HepG2 (cell line): ENCODE results near the gene FAM229A. TPM values are rescaled to one million over a fixed set of nuclear protein-coding genes. Genes with fewer than 3 reads are reported as not detected.

Experiments used
- FOXA3 ChIP-seq: IDR thresholded peaks from 2 replicates; pipeline ENCODE4 v1.6.1; 2016; ENCODE audit warnings: missing genetic modification reagents, missing compliant biosample characterization
- GFI1 ChIP-seq: sonication (generic); formaldehyde crosslinking; IDR thresholded peaks from 2 replicates; pipeline ENCODE4 v1.5.0; 2020; ENCODE audit warnings: missing genetic modification reagents, mild to moderate bottlenecking, borderline replicate concordance
- GTF2F1 ChIP-seq: fragments of 150-350 bp; IDR thresholded peaks from 2 replicates; pipeline ENCODE4 v1.6.1; 2014; ENCODE audit warnings: low read length
- MATR3 ChIP-seq: sonication (generic); formaldehyde crosslinking; IDR thresholded peaks from 2 replicates; pipeline ENCODE4 v1.4.0; 2020; ENCODE audit warnings: missing genetic modification reagents
- NFIC ChIP-seq: IDR thresholded peaks from 2 replicates; pipeline ENCODE4 v1.6.1; 2012; ENCODE audit warnings: mild to moderate bottlenecking, low read length, inconsistent platforms
- NR3C1 ChIP-seq: sonication (generic); formaldehyde crosslinking; IDR thresholded peaks from 2 replicates; pipeline ENCODE4 v1.4.0; 2020; ENCODE audit warnings: missing genetic modification reagents
- SUZ12 ChIP-seq: fragments of 150-350 bp; IDR thresholded peaks from 2 replicates; pipeline ENCODE4 v1.6.1; 2014; ENCODE audit warnings: low read depth, low read length
- TCF12 ChIP-seq, 2 experiments: fragments of 450-650 bp in 1 of 2; sonication (generic) in 1 of 2; formaldehyde crosslinking in 1 of 2; IDR thresholded peaks; 2 replicates each; pipeline versions ENCODE4 v1.6.1 to v1.8.0; 2017 to 2022; ENCODE audit warnings: antibody characterized with exemption in 1 of 2, mild to moderate bottlenecking in 1 of 2, missing genetic modification reagents in 1 of 2, moderate library complexity in 1 of 2
- ZEB1 ChIP-seq: IDR thresholded peaks from 2 replicates; pipeline ENCODE4 v1.6.1; 2012; ENCODE audit warnings: mild to moderate bottlenecking, low read depth, inconsistent platforms; ENCODE audit not compliant: insufficient replicate concordance
- ZNF441 ChIP-seq: sonication (generic); formaldehyde crosslinking; IDR thresholded peaks from 2 replicates; pipeline ENCODE4 v1.7.0; 2021; ENCODE audit warnings: missing genetic modification reagents, borderline replicate concordance
- ZNF451 ChIP-seq: sonication (generic); formaldehyde crosslinking; IDR thresholded peaks from 2 replicates; pipeline ENCODE4 v1.5.0; 2020; ENCODE audit warnings: mild to moderate bottlenecking, missing genetic modification reagents
- ZNF562 ChIP-seq: sonication (generic); formaldehyde crosslinking; IDR thresholded peaks from 2 replicates; pipeline ENCODE4 v1.8.0; 2022; ENCODE audit warnings: missing genetic modification reagents, borderline replicate concordance
- polyA plus RNA-seq, 8 experiments: library from polyadenylated mRNA; depleted of rRNA in 3 of 8; stranded (reverse) in 7 of 8; unstranded in 1 of 8; fragments of >200 nt; fragmentation: Illumina TruSeq in 4 of 8; extraction: Trizol in 4 of 8; gene quantifications; 2 replicates each; pipeline versions ENCODE4 v1.2.1 to v1.2.3, GENCODE V29; 2011 to 2016; ENCODE audit warnings: low read depth in 4 of 8, missing spikeins in 1 of 8, mixed read lengths in 1 of 8; ENCODE audit not compliant: insufficient read depth in 1 of 8
- total RNA-seq, 5 experiments: library from RNA; depleted of rRNA; stranded (reverse); fragments of >200 nt; fragmentation: Illumina TruSeq; extraction: Trizol; gene quantifications; 2 replicates each; pipeline ENCODE4 v1.2.3, GENCODE V29; 2016; ENCODE audit warnings: low read depth in 1 of 5
- TF ChIP-seq, protein P1 (sequence below): IDR thresholded peaks from 2 replicates; pipeline ENCODE4 v1.6.1; 2016; ENCODE audit warnings: low read depth
- TF ChIP-seq, protein P2 (sequence below): sonication (generic); formaldehyde crosslinking; IDR thresholded peaks from 2 replicates; pipeline ENCODE4 v1.5.0; 2020; ENCODE audit warnings: mild to moderate bottlenecking, missing genetic modification reagents
- TF ChIP-seq, protein P3 (sequence below): sonication (generic); formaldehyde crosslinking; IDR thresholded peaks from 2 replicates; pipeline ENCODE4 v1.4.0; 2020; ENCODE audit warnings: low read depth, mild to moderate bottlenecking, missing genetic modification reagents

FAM229A gene
- total and polyA plus RNA-seq, 2 of the 13 experiments (the other 11 are each of a cell fraction or from before 2014, with no cell fraction given): 3.2 to 17.6 TPM

DNA sequence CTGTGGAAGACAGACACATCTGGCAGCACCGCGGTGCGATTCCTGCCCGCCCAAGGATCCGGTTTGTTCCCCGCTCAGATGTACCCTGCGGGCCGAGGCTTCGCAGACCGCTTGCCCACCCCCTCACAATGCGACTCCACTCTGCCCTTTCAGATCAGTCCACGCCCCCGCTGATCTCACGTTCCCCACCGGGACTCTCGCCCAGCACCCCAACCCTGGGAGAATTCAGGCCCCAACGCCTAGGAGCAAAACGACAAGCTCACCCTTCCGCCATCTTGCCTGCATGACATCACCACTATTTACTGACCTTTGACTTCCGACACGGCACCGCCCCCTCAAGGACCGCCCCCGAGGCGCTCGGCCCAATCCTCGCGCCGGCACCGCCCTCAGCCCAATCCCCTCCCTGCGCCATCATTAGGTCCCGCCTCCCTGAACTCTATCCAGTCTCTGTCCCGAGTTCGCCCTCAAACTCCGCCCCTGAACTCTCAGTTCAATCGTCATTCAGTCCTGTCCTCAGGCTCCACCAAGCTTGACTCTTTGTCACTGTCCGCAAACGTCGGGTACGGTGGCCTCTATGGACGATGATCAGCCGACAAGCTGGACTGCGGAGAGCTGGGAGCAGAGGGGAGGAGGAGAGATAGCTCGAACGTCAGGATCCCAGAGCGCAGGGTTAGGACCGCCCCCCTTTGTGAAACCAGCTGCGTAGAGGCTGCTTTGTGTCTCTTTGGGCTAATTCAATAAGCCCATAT lies 32.0 kb upstream of the FAM229A start, which contains the start of gene BSDC1 (continued):
- TF ChIP-seq GTF2F1 (no peak), ZNF451 (CRISPR knock-in tag) (peak; percentile 67; the same call in 1 of the 2 replicates), GFI1 (CRISPR knock-in tag) (no peak), TCF12 (IDR thresholded peaks at IDR 0.05) (no peak), TCF12 (CRISPR knock-in tag; IDR thresholded peaks at IDR 0.05) (no peak), ZNF562 (CRISPR knock-in tag) (no peak), FOXA3 (CRISPR knock-in tag) (peak; percentile 63), MATR3 (CRISPR knock-in tag) (no peak), NFIC (no peak), ZNF441 (no peak), ZEB1 (no peak), SUZ12 (no peak), NR3C1 (CRISPR knock-in tag) (no peak)
- TF ChIP-seq, protein P1, sequence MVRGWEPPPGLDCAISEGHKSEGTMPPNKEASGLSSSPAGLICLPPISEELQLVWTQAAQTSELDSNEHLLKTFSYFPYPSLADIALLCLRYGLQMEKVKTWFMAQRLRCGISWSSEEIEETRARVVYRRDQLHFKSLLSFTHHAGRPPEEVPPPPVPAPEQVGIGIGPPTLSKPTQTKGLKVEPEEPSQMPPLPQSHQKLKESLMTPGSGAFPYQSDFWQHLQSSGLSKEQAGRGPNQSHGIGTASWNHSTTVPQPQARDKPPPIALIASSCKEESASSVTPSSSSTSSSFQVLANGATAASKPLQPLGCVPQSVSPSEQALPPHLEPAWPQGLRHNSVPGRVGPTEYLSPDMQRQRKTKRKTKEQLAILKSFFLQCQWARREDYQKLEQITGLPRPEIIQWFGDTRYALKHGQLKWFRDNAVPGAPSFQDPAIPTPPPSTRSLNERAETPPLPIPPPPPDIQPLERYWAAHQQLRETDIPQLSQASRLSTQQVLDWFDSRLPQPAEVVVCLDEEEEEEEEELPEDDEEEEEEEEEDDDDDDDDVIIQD (CRISPR knock-in tag): peak; percentile 87
- TF ChIP-seq, protein P2, sequence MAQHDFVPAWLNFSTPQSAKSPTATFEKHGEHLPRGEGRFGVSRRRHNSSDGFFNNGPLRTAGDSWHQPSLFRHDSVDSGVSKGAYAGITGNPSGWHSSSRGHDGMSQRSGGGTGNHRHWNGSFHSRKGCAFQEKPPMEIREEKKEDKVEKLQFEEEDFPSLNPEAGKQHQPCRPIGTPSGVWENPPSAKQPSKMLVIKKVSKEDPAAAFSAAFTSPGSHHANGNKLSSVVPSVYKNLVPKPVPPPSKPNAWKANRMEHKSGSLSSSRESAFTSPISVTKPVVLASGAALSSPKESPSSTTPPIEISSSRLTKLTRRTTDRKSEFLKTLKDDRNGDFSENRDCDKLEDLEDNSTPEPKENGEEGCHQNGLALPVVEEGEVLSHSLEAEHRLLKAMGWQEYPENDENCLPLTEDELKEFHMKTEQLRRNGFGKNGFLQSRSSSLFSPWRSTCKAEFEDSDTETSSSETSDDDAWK (CRISPR knock-in tag): no peak
- TF ChIP-seq, protein P3, sequence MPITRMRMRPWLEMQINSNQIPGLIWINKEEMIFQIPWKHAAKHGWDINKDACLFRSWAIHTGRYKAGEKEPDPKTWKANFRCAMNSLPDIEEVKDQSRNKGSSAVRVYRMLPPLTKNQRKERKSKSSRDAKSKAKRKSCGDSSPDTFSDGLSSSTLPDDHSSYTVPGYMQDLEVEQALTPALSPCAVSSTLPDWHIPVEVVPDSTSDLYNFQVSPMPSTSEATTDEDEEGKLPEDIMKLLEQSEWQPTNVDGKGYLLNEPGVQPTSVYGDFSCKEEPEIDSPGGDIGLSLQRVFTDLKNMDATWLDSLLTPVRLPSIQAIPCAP: no peak
